Hematopoietic multipotent progenitor cell (in vitro differentiated cells): ENCODE data around the gene ZNF775. TPM values are rescaled to one million over a fixed set of nuclear protein-coding genes. Genes with fewer than 3 reads are reported as not detected.

ENCODE experiments used
- DNase-seq, 3 donors: peaks; one replicate each; pipeline ENCODE4 v3.0.0-alpha.2; 2011 to 2015; ENCODE audit warnings: low read depth in 2 of 3, low spot score in 2 of 3
- total RNA-seq: library from RNA; depleted of rRNA; stranded (reverse); fragments of >200 nt; gene quantifications from one replicate; pipeline ENCODE4 v1.2.3, GENCODE V29; 2012

ZNF775 gene
- total RNA-seq, 1 donor = 10.2 TPM

- no peak for DNase-seq
Measured at GRCh38 chr7:150344299-150344698, 34.8 kb upstream of the ZNF775 start.

DNA sequence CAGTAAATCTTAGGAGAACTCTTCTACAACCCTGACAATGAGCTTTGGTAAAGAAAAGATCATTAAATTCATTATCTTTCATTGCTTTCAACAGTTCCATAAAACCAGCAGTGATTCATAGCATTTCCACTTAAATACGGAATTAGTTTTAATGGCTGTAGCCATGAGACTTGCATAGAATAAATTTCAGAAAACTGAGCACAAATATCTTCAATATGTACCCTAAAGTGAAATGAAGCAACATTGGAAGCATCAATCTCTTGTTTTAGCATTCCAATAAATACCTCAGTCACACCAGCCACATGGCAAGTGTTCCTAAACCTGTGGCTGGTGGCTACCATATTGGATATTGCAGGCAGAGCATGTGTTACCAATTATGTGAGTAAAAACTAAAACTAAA is 34.1 kb upstream of the ZNF775 start:
- DNase-seq = no peak

GRCh38 chr7:150346922-150347321 is 32.2 kb upstream of the ZNF775 start:
- DNase-seq = no peak

DNA sequence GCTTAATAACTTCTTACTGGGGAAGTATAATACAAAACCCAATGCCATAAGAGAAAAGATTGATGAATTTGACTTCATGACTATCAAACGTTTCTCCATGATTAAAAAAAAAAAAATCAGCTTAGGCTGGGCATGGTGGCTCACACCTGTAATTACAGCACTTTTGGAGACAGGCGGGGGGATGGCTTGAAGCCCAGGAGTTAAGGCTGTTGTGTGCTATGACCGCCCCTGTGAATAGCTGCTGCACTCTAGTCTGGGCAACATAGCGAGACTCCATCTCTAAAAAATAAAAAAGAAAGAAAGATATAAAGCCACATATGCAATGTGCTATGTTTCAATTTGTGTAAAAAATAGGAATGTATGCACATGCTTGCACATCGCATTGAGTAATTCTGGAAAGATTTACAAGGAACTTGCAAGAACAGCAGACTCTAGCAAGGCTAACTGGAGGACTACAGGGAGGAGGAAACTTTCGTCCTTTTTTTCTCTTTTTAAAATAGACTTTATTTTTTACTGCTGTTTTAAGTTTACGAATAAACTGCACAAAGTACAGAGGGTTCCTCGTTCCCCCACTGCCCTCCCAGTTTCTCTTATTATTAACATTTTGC is 27.4 kb upstream of the ZNF775 start:
- no peak for DNase-seq

GRCh38 chr7:150355666-150356059 is 23.5 kb upstream of the ZNF775 start:
- DNase-seq = no peak

DNA sequence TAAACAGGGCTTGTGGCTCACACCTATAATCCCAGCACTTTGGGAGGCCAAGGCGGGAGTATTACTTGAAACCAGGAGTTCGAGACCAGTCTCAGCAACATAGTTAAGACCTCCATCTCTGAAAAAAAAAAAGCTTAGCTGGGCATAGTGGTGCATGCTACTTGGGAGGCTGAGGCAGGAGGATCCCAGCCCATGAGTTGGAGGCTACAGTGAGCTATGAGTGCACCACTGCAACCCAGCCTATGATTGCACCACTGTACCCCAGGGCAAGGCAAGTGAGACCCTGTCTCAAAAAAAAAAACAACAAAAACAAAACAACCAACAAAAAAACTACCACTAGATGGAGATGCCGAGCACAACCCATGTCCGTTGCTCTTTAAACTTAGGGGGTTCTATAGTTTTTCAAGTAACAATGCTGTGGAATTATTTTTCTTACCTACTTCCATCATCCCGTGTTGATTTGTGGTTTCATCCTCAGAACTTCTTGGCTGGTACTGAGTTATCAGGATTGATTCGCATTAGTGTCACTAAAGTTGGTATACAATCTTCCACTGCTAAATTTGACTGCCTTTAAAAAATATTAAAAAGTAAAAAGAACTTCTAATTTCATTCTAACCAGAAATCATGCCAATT is 22.7 kb upstream of the ZNF775 start:
- peak in 2 of 3 donors; percentile 67 to 79 for DNase-seq

DNA sequence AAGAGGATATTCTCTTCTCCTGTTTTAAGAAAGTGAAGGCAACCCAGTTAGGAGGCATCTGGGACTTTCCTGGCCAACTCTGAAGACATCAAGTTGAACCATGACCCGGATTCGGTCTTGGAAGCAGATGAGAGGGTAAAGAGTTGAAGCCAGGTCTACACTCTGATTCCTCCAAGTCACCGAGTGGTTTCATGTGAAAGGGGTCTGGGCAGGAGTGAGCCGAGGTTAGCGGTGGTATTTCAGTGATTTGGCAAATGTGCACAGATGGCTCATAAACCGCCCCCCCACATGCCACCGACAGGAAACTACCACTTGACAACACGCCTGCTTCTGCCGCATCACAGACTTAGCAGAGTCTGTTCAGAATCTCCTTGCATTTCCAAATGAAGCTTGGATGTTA is 21.9 kb upstream of the ZNF775 start:
- DNase-seq = peak in 2 of 3 donors; percentile 89 to 97

- DNase-seq = no peak
Measured at GRCh38 chr7:150357771-150358427, 21.2 kb upstream of the ZNF775 start.

GRCh38 chr7:150358433-150358832 is 20.7 kb upstream of the ZNF775 start:
- no peak for DNase-seq

- no peak for DNase-seq
Measured at GRCh38 chr7:150358988-150359621, 20.0 kb upstream of the ZNF775 start.

DNA sequence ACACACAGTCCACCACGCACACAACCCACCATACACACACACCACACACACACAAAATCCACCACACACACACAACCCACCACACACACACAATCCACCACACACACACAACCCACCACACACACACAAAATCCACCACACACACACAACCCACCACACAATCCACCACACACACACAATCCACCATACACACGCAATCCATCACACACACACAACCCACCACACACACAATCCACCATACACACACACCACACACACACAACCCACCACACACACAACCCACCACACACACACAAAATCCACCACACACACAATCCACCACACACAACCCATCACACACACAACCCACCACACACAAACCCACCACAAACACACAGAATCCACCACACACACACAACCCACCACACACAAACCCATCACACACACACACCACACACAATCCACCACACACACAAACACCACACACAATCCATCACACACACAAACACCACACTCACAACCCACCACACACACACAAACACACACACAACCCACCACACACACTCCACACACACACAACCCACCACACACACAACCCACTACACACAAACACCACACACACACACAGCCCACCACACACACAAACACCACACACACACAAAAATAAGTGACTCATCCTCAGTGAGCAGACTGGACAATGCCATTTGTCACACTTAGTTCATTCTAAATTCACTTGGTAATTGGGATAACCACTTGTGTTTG is 19.3 kb upstream of the ZNF775 start:
- DNase-seq = no peak

- DNase-seq = no peak
Measured at GRCh38 chr7:150360363-150361058, 18.6 kb upstream of the ZNF775 start.

DNA sequence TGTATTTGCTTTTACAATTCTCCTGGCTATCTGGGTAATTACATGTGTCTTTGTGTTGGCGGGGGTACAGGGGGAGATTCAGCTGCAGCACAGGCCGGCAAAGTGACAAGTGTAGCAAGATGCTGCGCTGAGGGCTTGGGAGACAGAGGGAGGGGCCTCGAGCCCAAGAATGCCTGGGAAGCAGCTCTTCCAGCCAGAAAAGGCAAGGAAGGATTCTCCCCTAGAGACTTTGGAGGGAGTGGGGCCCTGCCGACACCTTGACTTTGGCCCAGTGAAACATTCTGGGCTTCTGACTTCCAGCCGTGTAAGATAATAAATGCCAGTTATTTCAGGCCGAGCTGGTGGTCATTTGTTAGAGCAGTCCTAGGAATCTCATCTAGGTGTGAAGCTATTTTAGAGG is 17.7 kb upstream of the ZNF775 start:
- DNase-seq = no peak

- no peak for DNase-seq
Measured at GRCh38 chr7:150361807-150362621, 17.1 kb upstream of the ZNF775 start.

GRCh38 chr7:150363370-150363769 is 15.8 kb upstream of the ZNF775 start:
- DNase-seq = peak in 2 of 3 donors; percentile 87 to 89

GRCh38 chr7:150363872-150364271 is 15.3 kb upstream of the ZNF775 start:
- peak in 2 of 3 donors; percentile 67 to 86 for DNase-seq

DNA sequence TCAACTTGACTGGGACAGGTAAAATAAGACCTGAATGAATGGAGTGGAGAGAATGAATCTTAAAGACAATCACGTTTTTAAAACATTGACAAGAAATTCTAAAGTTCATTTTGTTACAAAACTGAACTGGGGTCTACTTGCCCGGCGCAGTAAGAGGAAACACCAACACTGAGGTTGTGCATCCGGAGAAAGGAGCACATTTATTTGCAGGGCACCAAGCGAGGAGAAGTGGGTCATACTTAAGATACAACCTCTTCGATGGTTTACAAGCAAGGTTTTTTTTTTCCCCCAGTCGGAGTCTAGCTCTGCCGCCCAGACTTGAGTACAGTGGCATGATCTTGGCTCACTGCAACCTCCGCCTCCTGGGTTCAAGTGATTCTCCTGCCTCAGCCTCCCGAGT is 13.9 kb upstream of the ZNF775 start:
- peak in 1 of 3 donors; percentile 39 for DNase-seq

DNA sequence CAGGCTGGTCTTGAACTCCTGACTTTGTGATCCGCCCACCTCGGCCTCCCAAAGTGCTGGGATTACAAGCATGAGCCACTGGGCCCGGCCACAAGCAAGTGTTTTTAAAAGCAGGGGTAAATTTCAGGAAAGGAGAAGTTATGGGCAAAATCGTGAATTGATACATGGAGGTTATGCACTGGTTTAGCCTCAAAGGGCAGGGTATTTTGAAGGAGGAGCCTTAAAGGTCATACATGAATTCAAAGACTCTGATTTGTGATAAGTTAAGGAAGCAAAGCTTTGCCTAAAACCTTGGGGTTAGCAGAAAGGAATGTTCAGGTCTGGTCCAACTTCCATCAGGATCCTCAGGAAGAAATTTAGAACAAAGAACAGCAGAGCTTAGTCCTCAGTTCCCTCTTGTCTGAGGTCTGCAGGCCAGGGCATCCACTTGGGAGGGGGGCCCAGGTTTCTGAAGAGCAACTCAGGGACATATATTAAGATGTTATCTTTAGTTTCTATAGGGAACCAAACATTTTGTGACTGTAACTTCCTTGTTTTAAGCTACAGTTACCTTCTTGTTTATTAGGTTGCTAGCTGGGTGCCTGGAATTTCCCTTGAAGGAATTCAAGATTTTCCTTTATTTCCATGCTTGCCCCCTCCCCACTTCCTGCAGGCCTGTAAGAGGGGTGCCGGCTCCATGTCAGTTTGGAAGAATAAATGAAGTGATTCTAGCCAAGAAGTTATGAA is 13.3 kb upstream of the ZNF775 start:
- DNase-seq = peak in 1 of 3 donors; percentile 88

DNA sequence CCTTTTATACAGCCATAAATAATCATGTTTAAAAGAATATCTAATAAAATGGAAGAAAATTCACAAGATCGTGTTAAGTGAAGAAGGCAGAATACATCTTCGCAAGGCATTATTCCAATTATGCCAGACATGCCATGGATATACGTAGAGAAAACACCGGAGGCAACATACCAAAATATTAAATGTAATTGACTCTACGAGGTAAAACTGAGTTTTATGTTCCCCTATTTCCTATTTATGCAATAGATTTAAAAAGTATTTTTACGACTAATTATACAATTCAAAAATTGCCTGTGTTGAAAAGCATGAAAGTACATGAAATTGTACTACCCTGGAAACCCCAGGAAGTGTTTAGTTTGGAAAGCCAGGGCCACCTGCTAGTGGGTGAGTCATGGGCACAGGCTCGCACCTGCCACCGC is 11.4 kb upstream of the ZNF775 start:
- DNase-seq = no peak
